Coronary artery (tissue), 2 donors: Measurements from ENCODE around the gene CHKB.

Experiments
- DNase-seq: peaks from one replicate; pipeline ENCODE4 v3.0.0-alpha.2; 2017; ENCODE audit warnings: low spot score
- H3K27ac ChIP-seq, 2 donors: fragments of 200-600 bp; sonication (generic); one replicate each; pipeline ENCODE4 v1.5.1; 2016 to 2019
- H3K4me3 ChIP-seq: fragments of 200-600 bp; sonication (generic); 2 replicates; pipeline ENCODE4 v1.5.1; 2016; ENCODE audit warnings: mild to moderate bottlenecking, moderate library complexity
- CTCF ChIP-seq: fragments of 200-600 bp; sonication (generic); IDR thresholded peaks from one replicate; pipeline ENCODE4 v1.5.1; 2019; ENCODE audit warnings: antibody characterized with exemption

CHKB gene

GRCh38 chr22:50626314-50626849 lies 43.7 kb upstream of the CHKB start:
- no peak for TF ChIP-seq CTCF
- Histone ChIP-seq H3K4me3 (no peak overlapping the region), H3K27ac (no peak overlapping the region)
- no peak for DNase-seq

DNA sequence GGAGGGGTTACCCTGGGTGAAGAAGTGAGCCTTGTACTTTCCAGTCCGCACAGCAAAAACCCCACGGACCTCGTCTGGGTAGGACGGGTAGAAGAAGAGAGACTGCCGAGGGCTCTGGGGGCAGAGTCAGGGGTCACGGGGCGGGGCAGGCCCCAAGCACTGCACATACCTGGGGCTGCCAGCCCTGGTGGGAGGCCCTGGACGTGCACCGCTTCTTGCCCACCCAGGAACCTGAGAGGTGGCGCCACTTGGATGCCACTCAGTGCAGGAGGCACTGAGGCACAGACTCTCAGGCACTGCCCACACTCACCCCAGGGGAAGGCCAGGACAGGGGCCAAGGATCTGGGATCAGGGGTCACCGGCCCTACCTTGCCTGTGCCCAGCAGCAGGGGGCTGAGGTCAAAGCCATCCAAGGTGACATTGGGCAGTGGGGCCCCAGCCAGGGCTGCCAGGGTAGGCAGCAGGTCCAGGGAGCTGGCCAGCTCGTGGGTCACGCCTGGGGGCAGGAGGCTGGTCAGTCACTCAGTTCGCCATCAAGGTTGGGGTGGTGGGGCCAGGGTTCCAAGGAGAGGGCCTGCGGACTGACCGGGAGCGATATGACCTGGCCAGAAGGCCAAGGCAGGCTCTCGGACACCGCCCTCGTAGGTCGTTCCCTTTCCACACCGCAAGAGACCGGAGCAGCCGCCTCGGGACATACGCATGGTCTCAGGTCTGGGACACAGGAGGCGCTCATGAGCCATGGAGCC lies 43.1 kb upstream of the CHKB start:
- Histone ChIP-seq H3K27ac (no peak overlapping the region), H3K4me3 (no peak overlapping the region)
- DNase-seq: no peak
- TF ChIP-seq CTCF: no peak

- no peak for DNase-seq
- H3K4me3 ChIP-seq: no peak overlapping the region
- TF ChIP-seq CTCF: no peak
- H3K27ac ChIP-seq: no peak overlapping the region
Measured at GRCh38 chr22:50625131-50625567, 42.5 kb upstream of the CHKB start.

- no peak overlapping the region for H3K4me3 ChIP-seq
- DNase-seq: no peak
- TF ChIP-seq CTCF: no peak
- no peak overlapping the region for H3K27ac ChIP-seq
Measured at GRCh38 chr22:50624347-50625130, 41.9 kb upstream of the CHKB start.

- Histone ChIP-seq H3K27ac (no peak overlapping the region), H3K4me3 (no peak overlapping the region)
- no peak for TF ChIP-seq CTCF
- DNase-seq: no peak
Measured at GRCh38 chr22:50622723-50623327, 40.2 kb upstream of the CHKB start.

GRCh38 chr22:50621948-50622722 lies 39.5 kb upstream of the CHKB start:
- no peak for TF ChIP-seq CTCF
- DNase-seq: no peak
- Histone ChIP-seq H3K4me3 (no peak overlapping the region), H3K27ac (no peak overlapping the region)
